HFFc6 (cell line): ENCODE measurements around the gene CLCA4. TPM values are rescaled to one million over a fixed set of nuclear protein-coding genes. Genes with fewer than 3 reads are reported as not detected.
"Not testable (repeated sequence)": the region's sequence is repeated elsewhere in the genome, so short reads cannot be mapped to it uniquely, and the experiment has no call there.

Source experiments
- DNase-seq: peaks from one replicate; pipeline ENCODE4 v3.0.0-alpha.2; 2018
- H3K27ac Mint-ChIP-seq: 2 replicates; pipeline ENCODE4 v1.8.0; 2020; ENCODE audit warnings: mild to moderate bottlenecking, mixed read lengths
- H3K27me3 Mint-ChIP-seq: 2 replicates; pipeline ENCODE4 v1.8.0; 2021; ENCODE audit warnings: mild to moderate bottlenecking, moderate library complexity, mixed read lengths; ENCODE audit not compliant: insufficient read depth
- H3K36me3 Mint-ChIP-seq: 2 replicates; pipeline ENCODE4 v1.8.0; 2021; ENCODE audit warnings: low read depth, mixed read lengths
- H3K4me1 Mint-ChIP-seq: 2 replicates; pipeline ENCODE4 v1.8.0; 2020; ENCODE audit warnings: low read depth, mixed read lengths
- H3K4me3 Mint-ChIP-seq: 2 replicates; pipeline ENCODE4 v1.8.0; 2020; ENCODE audit warnings: mild to moderate bottlenecking, moderate library complexity, mixed read lengths
- H3K9me3 Mint-ChIP-seq: 2 replicates; pipeline ENCODE4 v1.8.0; 2020; ENCODE audit warnings: mild to moderate bottlenecking, mixed read lengths
- total RNA-seq, 6 experiments: library from RNA; stranded (reverse); fragmentation: NEBNext Ultra II Directional; extraction: Animal tissue kit (Norgen Biotek cat#: 25700); gene quantifications; 2 replicates in 1 of 6; 3 replicates in 5 of 6; pipeline ENCODE4 v1.2.3, GENCODE V29; 2021
- TF ChIP-seq, protein P1 (sequence below): fragments of 200-600 bp; sonication (generic); IDR thresholded peaks from 2 replicates; pipeline ENCODE4 v1.5.0; 2021; ENCODE audit warnings: antibody characterized with exemption, mild to moderate bottlenecking

Gene CLCA4
- total RNA-seq, 6 experiments from 2014 or later = 0.17 TPM; not detected in 5

DNA sequence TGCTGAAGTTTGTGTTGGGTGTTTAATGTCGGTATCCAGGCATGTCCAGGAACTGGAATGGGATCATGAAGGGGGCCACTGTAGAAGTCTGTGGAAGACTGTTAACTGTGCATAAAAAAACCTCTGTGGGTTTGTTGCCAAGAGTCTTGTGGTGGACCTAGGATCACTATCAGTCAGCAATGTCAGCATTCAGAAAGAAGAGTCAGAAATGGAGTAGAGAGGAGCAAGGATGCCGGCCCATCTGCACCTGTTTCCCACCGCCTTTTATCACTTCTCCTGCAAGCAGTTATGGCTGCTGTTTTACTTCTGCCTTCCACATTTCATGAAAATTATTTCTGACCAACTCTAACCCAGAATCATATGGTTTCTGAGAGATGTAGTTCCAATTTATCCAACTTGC lies 36.7 kb downstream of the CLCA4 start:
- no peak overlapping the region for H3K27ac Mint-ChIP-seq
- no peak overlapping the region for H3K4me3 Mint-ChIP-seq
- DNase-seq = no peak
- H3K4me1 Mint-ChIP-seq = no peaks in the 10 kb centered on the region
- TF ChIP-seq, protein P1, sequence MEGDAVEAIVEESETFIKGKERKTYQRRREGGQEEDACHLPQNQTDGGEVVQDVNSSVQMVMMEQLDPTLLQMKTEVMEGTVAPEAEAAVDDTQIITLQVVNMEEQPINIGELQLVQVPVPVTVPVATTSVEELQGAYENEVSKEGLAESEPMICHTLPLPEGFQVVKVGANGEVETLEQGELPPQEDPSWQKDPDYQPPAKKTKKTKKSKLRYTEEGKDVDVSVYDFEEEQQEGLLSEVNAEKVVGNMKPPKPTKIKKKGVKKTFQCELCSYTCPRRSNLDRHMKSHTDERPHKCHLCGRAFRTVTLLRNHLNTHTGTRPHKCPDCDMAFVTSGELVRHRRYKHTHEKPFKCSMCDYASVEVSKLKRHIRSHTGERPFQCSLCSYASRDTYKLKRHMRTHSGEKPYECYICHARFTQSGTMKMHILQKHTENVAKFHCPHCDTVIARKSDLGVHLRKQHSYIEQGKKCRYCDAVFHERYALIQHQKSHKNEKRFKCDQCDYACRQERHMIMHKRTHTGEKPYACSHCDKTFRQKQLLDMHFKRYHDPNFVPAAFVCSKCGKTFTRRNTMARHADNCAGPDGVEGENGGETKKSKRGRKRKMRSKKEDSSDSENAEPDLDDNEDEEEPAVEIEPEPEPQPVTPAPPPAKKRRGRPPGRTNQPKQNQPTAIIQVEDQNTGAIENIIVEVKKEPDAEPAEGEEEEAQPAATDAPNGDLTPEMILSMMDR = no peak
- no peaks in the 10 kb centered on the region for H3K36me3 Mint-ChIP-seq
- no peaks in the 10 kb centered on the region for H3K9me3 Mint-ChIP-seq
- H3K27me3 Mint-ChIP-seq = peaks cover 2% of the 10 kb centered on the region; the same call in 1 of the 2 replicates

DNA sequence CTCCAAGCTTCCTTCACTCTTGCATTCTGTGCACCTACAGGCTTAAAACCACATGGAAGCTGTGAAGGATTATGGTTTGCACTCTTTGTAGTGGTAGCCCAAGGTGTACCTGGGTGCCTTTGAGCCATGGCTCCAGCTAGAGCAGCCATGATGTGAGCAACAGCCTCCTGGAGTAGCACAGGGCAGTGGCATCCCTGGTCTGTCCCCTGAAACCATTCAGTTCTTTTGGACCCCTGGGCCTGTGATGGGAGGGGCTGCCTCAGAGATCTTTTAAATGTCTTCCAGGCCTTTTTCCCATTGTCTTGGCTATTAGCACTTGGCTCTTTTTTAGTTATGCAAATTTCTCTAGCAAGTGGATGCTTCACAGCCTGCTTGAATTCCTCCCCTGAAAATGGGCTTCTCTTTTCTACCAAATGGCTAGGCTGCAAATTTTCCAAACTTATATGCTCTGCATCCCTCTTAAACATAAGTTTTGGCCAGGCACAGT lies 47.4 kb downstream of the CLCA4 start:
- TF ChIP-seq, protein P1 = no peak
- H3K36me3 Mint-ChIP-seq = no peaks in the 10 kb centered on the region
- H3K4me1 Mint-ChIP-seq = no peaks in the 10 kb centered on the region
- H3K9me3 Mint-ChIP-seq = peaks cover 5% of the 10 kb centered on the region; the same call in 1 of the 2 replicates
- H3K27me3 Mint-ChIP-seq = peaks cover 8% of the 10 kb centered on the region; the same call in 1 of the 2 replicates
- no peak overlapping the region for H3K27ac Mint-ChIP-seq
- no peak overlapping the region for H3K4me3 Mint-ChIP-seq
- no peak for DNase-seq

DNA sequence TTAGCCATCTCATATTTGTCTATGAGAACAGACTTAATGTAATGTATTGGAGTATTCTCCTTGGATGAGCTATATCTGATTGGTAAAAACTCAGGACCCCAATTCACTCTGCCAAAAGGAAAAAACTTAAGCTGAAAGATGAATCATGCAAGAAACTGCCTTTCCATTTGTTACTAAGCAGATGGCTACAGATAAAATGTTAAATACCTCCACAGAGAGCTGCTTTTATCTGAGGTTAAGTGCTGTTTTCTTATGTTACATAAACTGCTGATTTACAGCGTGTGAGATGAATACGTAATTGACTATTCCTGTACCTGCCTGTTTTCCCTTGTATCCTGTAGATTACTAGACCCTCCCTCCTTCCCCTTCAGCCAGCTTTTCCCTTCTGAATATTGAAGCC lies 49.3 kb downstream of the CLCA4 start:
- Mint-ChIP-seq H3K27me3 (peaks cover 5% of the 10 kb centered on the region; the same call in 1 of the 2 replicates), H3K9me3 (peaks cover 5% of the 10 kb centered on the region; the same call in 1 of the 2 replicates), H3K36me3 (no peaks in the 10 kb centered on the region), H3K4me3 (no peak overlapping the region), H3K27ac (no peak overlapping the region), H3K4me1 (no peaks in the 10 kb centered on the region)
- no peak for DNase-seq
- TF ChIP-seq, protein P1 = no peak

DNA sequence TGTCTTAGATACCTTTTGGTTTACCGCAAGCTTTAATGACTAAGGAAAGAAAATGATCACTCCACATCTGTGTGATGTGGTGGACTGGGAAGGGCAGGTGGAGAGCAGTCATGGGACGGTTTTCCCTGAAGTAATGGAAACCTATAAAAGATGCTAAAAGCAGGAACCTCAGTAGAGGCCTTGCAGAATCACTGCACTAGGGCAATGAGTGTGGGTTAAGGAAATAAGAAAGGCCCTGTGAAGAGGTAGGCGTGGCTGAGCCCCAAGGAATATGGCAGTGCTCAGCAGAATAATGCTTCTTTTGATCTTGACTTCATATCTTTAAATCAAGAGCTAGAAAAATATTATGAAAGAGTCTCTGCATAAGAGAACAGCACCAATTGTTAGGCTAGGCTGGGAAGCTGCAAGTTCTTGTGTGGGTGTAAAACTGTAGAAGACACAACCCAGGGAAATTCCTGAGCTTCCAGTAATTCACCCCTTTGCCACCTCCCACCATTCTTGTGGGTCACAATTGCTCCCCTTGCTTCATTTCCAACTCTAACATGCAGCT lies 49.9 kb downstream of the CLCA4 start:
- Mint-ChIP-seq H3K27me3 (peaks cover 5% of the 10 kb centered on the region; the same call in 1 of the 2 replicates), H3K36me3 (no peaks in the 10 kb centered on the region), H3K4me3 (no peak overlapping the region), H3K4me1 (no peaks in the 10 kb centered on the region), H3K9me3 (peaks cover 8% of the 10 kb centered on the region; the same call in 1 of the 2 replicates), H3K27ac (no peak overlapping the region)
- TF ChIP-seq, protein P1 = no peak
- DNase-seq = no peak

DNA sequence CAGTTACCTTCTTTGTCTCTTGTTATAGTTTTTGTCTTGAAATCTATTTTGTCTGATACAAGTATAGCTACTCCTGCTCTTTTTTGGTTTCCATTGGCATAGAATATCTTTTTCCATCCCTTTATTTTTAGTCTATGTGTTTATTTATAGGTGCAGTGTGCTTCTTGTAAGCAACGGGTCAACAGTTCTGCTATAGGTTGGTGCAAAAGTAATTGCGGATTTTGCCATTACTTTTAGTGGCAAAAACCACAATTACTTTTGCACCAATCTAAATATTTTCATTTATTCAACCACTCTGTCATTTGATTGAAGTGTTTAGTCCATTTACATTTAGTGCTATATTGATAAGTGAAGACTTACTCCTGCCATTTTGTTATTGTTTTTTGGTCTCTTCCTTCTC lies 59.2 kb downstream of the CLCA4 start:
- not testable (repeated sequence) for DNase-seq, H3K4me3 Mint-ChIP-seq, H3K27ac Mint-ChIP-seq

DNA sequence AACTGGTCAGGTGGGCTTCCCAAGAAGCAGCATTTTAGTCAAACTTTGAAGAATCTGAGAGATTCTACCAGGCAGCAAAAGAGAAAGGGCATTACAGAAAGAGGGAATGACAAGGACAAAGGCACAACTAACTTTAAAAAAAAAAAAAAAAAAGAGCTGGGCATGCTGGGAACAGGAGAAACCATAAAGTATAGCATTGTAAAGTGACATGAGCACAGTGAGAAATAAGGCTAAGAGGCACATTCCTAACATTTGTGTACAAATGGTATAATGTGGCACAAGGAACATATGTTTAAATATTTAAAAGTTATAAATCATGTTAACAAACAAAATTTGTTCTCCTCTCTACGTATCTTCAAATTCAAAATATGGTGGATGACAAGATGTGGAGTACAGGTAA lies 69.6 kb downstream of the CLCA4 start:
- Mint-ChIP-seq H3K4me1 (no peaks in the 10 kb centered on the region), H3K27me3 (no peaks in the 10 kb centered on the region; the same call in 1 of the 2 replicates), H3K36me3 (no peaks in the 10 kb centered on the region; the same call in 1 of the 2 replicates), H3K27ac (no peak overlapping the region), H3K9me3 (peaks cover 22% of the 10 kb centered on the region), H3K4me3 (no peak overlapping the region)
- DNase-seq = no peak
- TF ChIP-seq, protein P1 = no peak

More for the DNA sequence above, 59.2 kb downstream of the CLCA4 start:
- not testable (repeated sequence) for H3K4me1 Mint-ChIP-seq, H3K9me3 Mint-ChIP-seq, H3K27me3 Mint-ChIP-seq, H3K36me3 Mint-ChIP-seq
